ENCODE results near the gene DNAAF1. TPM values are rescaled to one million over a fixed set of nuclear protein-coding genes. Genes with fewer than 3 reads are reported as not detected.

The DNAAF1 gene
- total and polyA plus RNA-seq, 2 of the 8 experiments (the other 6 are each of a cell fraction or from before 2014, with no cell fraction given) = 0.09 to 0.15 TPM

- TF ChIP-seq YY1 (IDR thresholded peaks at IDR 0.05; ENCODE audit: low read depth, low read length) (no peak), ASH2L (IDR thresholded peaks at IDR 0.05; ENCODE audit: low read length) (no peak), CBX5 (IDR thresholded peaks at IDR 0.05; ENCODE audit: low read depth, low read length) (no peak), CREB1 (IDR thresholded peaks at IDR 0.05) (no peak), SP2 (IDR thresholded peaks at IDR 0.05; ENCODE audit: low read length) (no peak), SAP30 (IDR thresholded peaks at IDR 0.05; ENCODE audit: insufficient read depth, insufficient replicate concordance, low read length) (no peak)
Observed at GRCh38 chr16:84207251-84207650, 62.1 kb downstream of the DNAAF1 start (continued).

Measured in H1 (cell line).